ENCODE data around the gene HHIPL1. TPM values are rescaled to one million over a fixed set of nuclear protein-coding genes. Genes with fewer than 3 reads are reported as not detected.

HHIPL1 gene
- total RNA-seq, 3 donors from 2014 or later (not counting 1 experiment from before 2014, with no cell fraction given): not detected

DNA sequence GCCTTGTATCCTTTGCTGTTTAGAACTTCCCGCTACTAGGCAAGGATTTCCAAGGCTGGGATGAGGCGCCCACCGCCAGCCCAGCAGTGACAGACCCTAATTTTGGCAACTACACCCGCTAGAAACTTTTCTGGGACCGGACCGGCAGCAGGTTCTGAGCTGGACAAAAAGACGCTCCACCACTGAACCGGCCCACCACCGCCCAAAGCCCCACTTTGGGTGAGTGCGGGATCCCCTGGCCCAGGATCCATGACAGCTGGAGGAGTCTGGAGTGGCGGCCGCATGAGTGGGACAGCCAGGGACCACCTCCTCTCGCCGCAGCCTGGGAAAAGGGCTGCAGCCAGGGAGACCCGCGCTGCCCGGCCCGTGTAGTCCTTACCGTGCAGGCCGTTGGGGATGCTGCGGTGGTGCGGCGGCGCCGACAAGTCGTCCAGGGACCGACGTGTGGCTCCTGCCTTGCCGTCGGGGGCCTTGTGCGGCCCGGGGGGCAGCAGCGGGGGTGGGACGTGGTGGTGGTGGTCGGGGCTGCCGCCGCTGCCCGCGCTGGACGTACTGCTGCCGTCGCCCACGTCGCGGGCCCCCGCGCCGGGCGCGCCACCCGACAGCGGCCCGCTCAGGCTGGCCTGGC lies 42.0 kb upstream of the HHIPL1 start:
- TF ChIP-seq, protein P1, sequence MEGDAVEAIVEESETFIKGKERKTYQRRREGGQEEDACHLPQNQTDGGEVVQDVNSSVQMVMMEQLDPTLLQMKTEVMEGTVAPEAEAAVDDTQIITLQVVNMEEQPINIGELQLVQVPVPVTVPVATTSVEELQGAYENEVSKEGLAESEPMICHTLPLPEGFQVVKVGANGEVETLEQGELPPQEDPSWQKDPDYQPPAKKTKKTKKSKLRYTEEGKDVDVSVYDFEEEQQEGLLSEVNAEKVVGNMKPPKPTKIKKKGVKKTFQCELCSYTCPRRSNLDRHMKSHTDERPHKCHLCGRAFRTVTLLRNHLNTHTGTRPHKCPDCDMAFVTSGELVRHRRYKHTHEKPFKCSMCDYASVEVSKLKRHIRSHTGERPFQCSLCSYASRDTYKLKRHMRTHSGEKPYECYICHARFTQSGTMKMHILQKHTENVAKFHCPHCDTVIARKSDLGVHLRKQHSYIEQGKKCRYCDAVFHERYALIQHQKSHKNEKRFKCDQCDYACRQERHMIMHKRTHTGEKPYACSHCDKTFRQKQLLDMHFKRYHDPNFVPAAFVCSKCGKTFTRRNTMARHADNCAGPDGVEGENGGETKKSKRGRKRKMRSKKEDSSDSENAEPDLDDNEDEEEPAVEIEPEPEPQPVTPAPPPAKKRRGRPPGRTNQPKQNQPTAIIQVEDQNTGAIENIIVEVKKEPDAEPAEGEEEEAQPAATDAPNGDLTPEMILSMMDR (IDR thresholded peaks at IDR 0.05): no peak
- no peaks in the 10 kb centered on the region for H3K9me3 Mint-ChIP-seq
- H3K36me3 ChIP-seq (ENCODE audit: control insufficient read depth, insufficient read depth, low read length): no peaks in the 10 kb centered on the region
- H3K27ac Mint-ChIP-seq: no peak overlapping the region
- no peak overlapping the region for H3K27ac ChIP-seq (ENCODE audit: low read length)
- no peaks in the 10 kb centered on the region for H3K27me3 Mint-ChIP-seq (ENCODE audit: low read depth in 2 of 2)
- no peak overlapping the region for H3K4me3 ChIP-seq (ENCODE audit: low read length)
- H3K27me3 ChIP-seq (ENCODE audit: control insufficient read depth, insufficient read depth, low read length): no peaks in the 10 kb centered on the region
- ATAC-seq (no peak), DNase-seq (peak in 1 of 2 donors; percentile 18)
- no peaks in the 10 kb centered on the region for H3K9me3 ChIP-seq (ENCODE audit: control insufficient read depth, insufficient read depth, low read length)
- peaks cover 13 to 17% of the 10 kb centered on the region in 2 donors for H3K4me1 Mint-ChIP-seq
- peak overlapping the region; percentile 72 for H3K4me3 Mint-ChIP-seq
- peaks cover 20% of the 10 kb centered on the region for H3K4me1 ChIP-seq (ENCODE audit: control insufficient read depth, insufficient read depth, low read length)
- intact Hi-C loops (cut with micrococcal nuclease): no loop called here
- H3K36me3 Mint-ChIP-seq: no peaks in the 10 kb centered on the region
- 38% methylated on average over 53 of the region's 53 CpGs for WGBS (ENCODE audit: insufficient coverage)

GRCh38 chr14:99603471-99604277 lies 41.3 kb upstream of the HHIPL1 start, which contains the start of gene CCDC85C:
TSS of gene CCDC85C (minus strand) at chr14:99604207. CDS start at chr14:99603959, 248 bp downstream.
- peak; percentile 43 to 78 for DNase-seq
- Mint-ChIP-seq H3K27me3 (ENCODE audit: low read depth in 2 of 2) (no peaks in the 10 kb centered on the region), H3K4me3 (peak within 1 kb of the TSS; percentile 95), H3K9me3 (no peaks in the 10 kb centered on the region), H3K27ac (peak within 1 kb of the TSS; percentile 79 to 85), H3K4me1 (peaks cover 13 to 17% of the 10 kb centered on the region in 2 donors), H3K36me3 (no peaks in the 10 kb centered on the region)
- ATAC-seq: no peak
- intact Hi-C loops (cut with micrococcal nuclease): loop anchor here (2.0 kb wide), 1 partner anchor 123 kb away; the partner anchor contains the start of genes CCNK and SETD3
- no peaks in the 10 kb centered on the region for H3K9me3 ChIP-seq (ENCODE audit: control insufficient read depth, insufficient read depth, low read length)
- TF ChIP-seq, protein P1 (IDR thresholded peaks at IDR 0.05): no peak
- no peaks in the 10 kb centered on the region for H3K27me3 ChIP-seq (ENCODE audit: control insufficient read depth, insufficient read depth, low read length)
- H3K27ac ChIP-seq (ENCODE audit: low read length): peak within 1 kb of the TSS; percentile 77
- H3K4me3 ChIP-seq (ENCODE audit: low read length): peak within 1 kb of the TSS; percentile 92
- peaks cover 20% of the 10 kb centered on the region for H3K4me1 ChIP-seq (ENCODE audit: control insufficient read depth, insufficient read depth, low read length)
- no peaks in the 10 kb centered on the region for H3K36me3 ChIP-seq (ENCODE audit: control insufficient read depth, insufficient read depth, low read length)
- WGBS (ENCODE audit: insufficient coverage): 6% methylated on average over 128 of the region's 128 CpGs

DNA sequence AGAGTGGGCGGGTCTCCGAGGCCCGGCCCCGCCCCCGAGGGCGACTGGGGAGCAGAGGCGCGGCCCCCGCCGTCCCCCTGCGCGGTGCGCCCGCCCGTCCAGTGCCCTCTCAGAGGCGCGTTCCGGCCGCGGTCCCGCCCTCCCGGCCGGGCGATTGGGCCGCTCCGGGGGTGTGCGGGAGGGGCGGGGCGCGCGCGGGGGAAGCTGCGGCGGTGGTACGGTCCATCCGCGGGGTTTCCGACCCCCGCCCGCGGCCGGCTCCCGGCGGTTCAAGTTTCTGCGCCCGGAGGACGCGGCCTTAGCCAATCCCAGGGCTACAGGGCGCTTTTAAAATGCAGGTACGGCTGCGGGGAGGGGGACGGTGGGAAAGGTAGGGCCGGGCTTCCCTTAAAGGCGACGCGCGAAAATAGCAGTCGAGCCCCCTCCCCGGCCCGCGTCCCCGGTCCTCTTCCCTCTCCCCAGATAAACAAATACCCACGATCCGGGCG lies 40.6 kb upstream of the HHIPL1 start:
- peak; percentile 96 to 97 for DNase-seq
- H3K4me3 Mint-ChIP-seq: peak overlapping the region; percentile 95
- H3K9me3 Mint-ChIP-seq: no peaks in the 10 kb centered on the region
- intact Hi-C loops (cut with micrococcal nuclease): loop anchor here (2.0 kb wide), 1 partner anchor 124 kb away; the partner anchor contains the start of genes CCNK and SETD3
- peaks cover 13 to 23% of the 10 kb centered on the region in 2 donors for H3K4me1 Mint-ChIP-seq
- peak overlapping the region; percentile 79 to 85 for H3K27ac Mint-ChIP-seq
- Histone ChIP-seq H3K27me3 (ENCODE audit: control insufficient read depth, insufficient read depth, low read length) (no peaks in the 10 kb centered on the region), H3K9me3 (ENCODE audit: control insufficient read depth, insufficient read depth, low read length) (no peaks in the 10 kb centered on the region), H3K36me3 (ENCODE audit: control insufficient read depth, insufficient read depth, low read length) (no peaks in the 10 kb centered on the region), H3K4me1 (ENCODE audit: control insufficient read depth, insufficient read depth, low read length) (peaks cover 26% of the 10 kb centered on the region), H3K27ac (ENCODE audit: low read length) (peak overlapping the region; percentile 77), H3K4me3 (ENCODE audit: low read length) (peak overlapping the region; percentile 92)
- no peaks in the 10 kb centered on the region for H3K27me3 Mint-ChIP-seq (ENCODE audit: low read depth in 2 of 2)
- under 1% methylated on average over 65 of the region's 65 CpGs for WGBS (ENCODE audit: insufficient coverage)
- H3K36me3 Mint-ChIP-seq: no peaks in the 10 kb centered on the region
- ATAC-seq: peak; percentile 93 to 98 (median 94)
- TF ChIP-seq, protein P1 (IDR thresholded peaks at IDR 0.05): no peak

Data from natural killer cell (primary cell).